ENCODE results near the gene HTR3D.
"Not testable (repeated sequence)": the region's sequence is repeated elsewhere in the genome, so short reads cannot be mapped to it uniquely, and the experiment has no call there.

Gene HTR3D

GRCh38 chr3:184068344-184068743 is 36.8 kb downstream of the HTR3D start:
- DNase-seq (ENCODE audit: low read depth), result no peak

GRCh38 chr3:184071142-184071541 is 39.6 kb downstream of the HTR3D start:
- not testable (repeated sequence) for DNase-seq (ENCODE audit: low read depth)

GRCh38 chr3:184073621-184074020 is 42.1 kb downstream of the HTR3D start:
- no peak for DNase-seq (ENCODE audit: low read depth)

- DNase-seq (ENCODE audit: low read depth), result no peak
Observed at GRCh38 chr3:184075901-184076300, 44.4 kb downstream of the HTR3D start.

- no peak for DNase-seq (ENCODE audit: low read depth)
Observed at GRCh38 chr3:184077881-184078280, 46.3 kb downstream of the HTR3D start.

GRCh38 chr3:184078851-184079250 is 47.3 kb downstream of the HTR3D start:
- DNase-seq (ENCODE audit: low read depth), result no peak

GRCh38 chr3:184081116-184081830 is 49.7 kb downstream of the HTR3D start:
- DNase-seq (ENCODE audit: low read depth), result no peak

GRCh38 chr3:184082034-184082433 is 50.5 kb downstream of the HTR3D start:
- DNase-seq (ENCODE audit: low read depth), result no peak

- DNase-seq (ENCODE audit: low read depth), result no peak
Observed at GRCh38 chr3:184082465-184082864, 50.9 kb downstream of the HTR3D start.

- DNase-seq (ENCODE audit: low read depth), result no peak
Observed at GRCh38 chr3:184085389-184085852, 53.9 kb downstream of the HTR3D start.
